Sigmoid colon (tissue), 7 donors: ENCODE data around the gene MIX23. TPM values are rescaled to one million over a fixed set of nuclear protein-coding genes. Genes with fewer than 3 reads are reported as not detected.

ENCODE experiments used
- DNase-seq: peaks from one replicate; pipeline ENCODE4 v3.0.0-alpha.2; 2019
- H3K27ac ChIP-seq, 4 donors: fragments of 200-600 bp; sonication (generic); one replicate each; pipeline ENCODE4 v1.5.1; 2016 to 2019; ENCODE audit warnings: mild to moderate bottlenecking in 1 of 4
- H3K27me3 ChIP-seq, 3 donors: fragments of 200-600 bp; sonication (generic); one replicate each; pipeline ENCODE4 v1.5.1; 2019; ENCODE audit warnings: mild to moderate bottlenecking in 1 of 3
- H3K36me3 ChIP-seq, 4 donors: fragments of 200-600 bp; sonication (generic); one replicate each; pipeline ENCODE4 v1.5.1; 2016 to 2019
- H3K4me1 ChIP-seq, 4 donors: fragments of 200-600 bp; sonication (generic); one replicate each; pipeline ENCODE4 v1.5.1; 2017 to 2019
- H3K4me3 ChIP-seq, 4 donors: fragments of 200-600 bp; sonication (generic); one replicate each; pipeline ENCODE4 v1.5.1; 2017 to 2019; ENCODE audit warnings: mild to moderate bottlenecking in 2 of 4, moderate library complexity in 1 of 4
- H3K9me3 ChIP-seq, 4 donors: fragments of 200-600 bp in 3 of 4; sonication (generic) in 3 of 4; one replicate each; pipeline versions ENCODE4 v1.5.1 to v1.6.1; 2013 to 2019
- CTCF ChIP-seq, 4 experiments: fragments of 450-650 bp in 3 of 4; fragments of 200-600 bp in 1 of 4; IDR thresholded peaks; one replicate each; pipeline ENCODE4 v1.5.1; 2016 to 2019; ENCODE audit warnings: antibody characterized with exemption in 4 of 4, mild to moderate bottlenecking in 3 of 4, moderate library complexity in 2 of 4
- EP300 ChIP-seq, 4 donors: sonication (generic); formaldehyde crosslinking; IDR thresholded peaks; one replicate each; pipeline ENCODE4 v1.6.1; 2017; ENCODE audit warnings: antibody characterized with exemption in 4 of 4
- POLR2A ChIP-seq, 2 donors: fragments of 450-650 bp; IDR thresholded peaks; one replicate each; pipeline ENCODE4 v1.6.1; 2016; ENCODE audit warnings: antibody characterized with exemption in 2 of 2, mild to moderate bottlenecking in 2 of 2, moderate library complexity in 2 of 2
- POLR2AphosphoS5 ChIP-seq, 4 donors: sonication (generic); formaldehyde crosslinking; IDR thresholded peaks; one replicate each; pipeline ENCODE4 v1.6.1; 2017; ENCODE audit warnings: antibody characterized with exemption in 4 of 4
- whole genome bisulfite sequencing, 2 donors: extraction: QIAGEN DNeasy Blood & Tissue Kit; methylation state at CpG; one replicate each; pipeline ENCODE4 v1.1.7; 2013; 5-methylcytosine and 5-hydroxymethylcytosine counted together
- intact Hi-C: fragments of 100-400 bp; cut with DNase I; formaldehyde crosslinking; loops from one replicate; pipeline ENCODE4 v1.15.1; 2023
- polyA plus RNA-seq, 3 donors: library from polyadenylated mRNA; stranded (reverse); fragments of 200-250 nt; gene quantifications; one replicate each; pipeline ENCODE4 v1.2.3, GENCODE V29; 2013
- total RNA-seq, 4 donors: library from RNA; depleted of rRNA; stranded (reverse); fragments of >200 nt; gene quantifications; one replicate each; pipeline ENCODE4 v1.1.0, GENCODE V29; 2016
- donor health status: healthy with polysubstance abuse.
- donor health status: Bipolar disorder and iron deficiency.
- donor health status: healthy.

Gene MIX23
- total and polyA plus RNA-seq, 7 donors = 8.2 to 49.2 (median 24.8) TPM

- Histone ChIP-seq H3K36me3 (peaks cover 0 to 37% (median 6%) of the 10 kb centered on the region in 4 donors), H3K9me3 (no peaks in the 10 kb centered on the region), H3K27ac (no peak overlapping the region), H3K4me3 (no peak overlapping the region), H3K4me1 (peaks cover 0 to 13% (median 11%) of the 10 kb centered on the region in 4 donors), H3K27me3 (no peaks in the 10 kb centered on the region)
- 92 to 97% methylated on average over 4 of the region's 4 CpGs for WGBS, 2 donors
- intact Hi-C loops = no loop called here
- TF ChIP-seq CTCF (IDR thresholded peaks at IDR 0.05) (no peak), POLR2AphosphoS5 (IDR thresholded peaks at IDR 0.05) (no peak)
- DNase-seq = no peak
Observed at GRCh38 chr3:122421101-122421500, 38.1 kb upstream of the MIX23 start.

- H3K27ac ChIP-seq = peak overlapping the region; percentile 84 to 90 (median 88)
Observed at GRCh38 chr3:122416966-122417365, 33.9 kb upstream of the MIX23 start.

GRCh38 chr3:122415762-122416654 is 33.0 kb upstream of the MIX23 start, which contains the start of gene WDR5B:
Gene WDR5B (minus strand): TSS chr3:122416062. CDS start chr3:122415528, 534 bp downstream.
- Histone ChIP-seq H3K27ac (peak within 1 kb of the TSS; percentile 84 to 90 (median 88)), H3K4me3 (peak within 1 kb of the TSS; percentile 54 to 89 (median 76)), H3K36me3 (peaks cover 0 to 18% (median under 1%) of the 10 kb centered on the region in 4 donors), H3K9me3 (no peaks in the 10 kb centered on the region), H3K4me1 (peaks cover 0 to 31% (median 27%) of the 10 kb centered on the region in 4 donors), H3K27me3 (no peaks in the 10 kb centered on the region)
- peak; percentile 99 for DNase-seq
- intact Hi-C loops = loop anchor here (1.0 to 10.0 kb wide), 4 partner anchors 32 to 146 kb away; partner anchors contain the start of genes DTX3L, FAM162A, KPNA1 and PARP9
- WGBS, 2 donors = 0% methylated on average over 48 of the region's 48 CpGs
- TF ChIP-seq POLR2A (IDR thresholded peaks at IDR 0.05) (peak; percentile 71 to 76), POLR2AphosphoS5 (IDR thresholded peaks at IDR 0.05) (peak; percentile 84 to 93 (median 90)), CTCF (IDR thresholded peaks at IDR 0.05) (peak in 1 of 4 experiments; percentile 25), EP300 (IDR thresholded peaks at IDR 0.05) (no peak)

More at GRCh38 chr3:122416966-122417365, 33.9 kb upstream of the MIX23 start:
- Histone ChIP-seq H3K36me3 (peaks cover 0 to 20% (median 0%) of the 10 kb centered on the region in 4 donors), H3K9me3 (no peaks in the 10 kb centered on the region), H3K27me3 (no peaks in the 10 kb centered on the region), H3K4me3 (peak overlapping the region; percentile 54 to 89 (median 76)), H3K4me1 (peaks cover 0 to 31% (median 27%) of the 10 kb centered on the region in 4 donors)
- 46 to 60% methylated on average over 14 of the region's 14 CpGs for WGBS, 2 donors
- TF ChIP-seq EP300 (IDR thresholded peaks at IDR 0.05) (no peak), POLR2AphosphoS5 (IDR thresholded peaks at IDR 0.05) (no peak), CTCF (IDR thresholded peaks at IDR 0.05) (no peak), POLR2A (IDR thresholded peaks at IDR 0.05) (no peak)
- intact Hi-C loops = loop anchor here (1.0 to 10.0 kb wide), 4 partner anchors 33 to 145 kb away; partner anchors contain the start of genes DTX3L, FAM162A, KPNA1 and PARP9
- no peak for DNase-seq

GRCh38 chr3:122415104-122415744 is 32.2 kb upstream of the MIX23 start:
- no peaks in the 10 kb centered on the region for H3K9me3 ChIP-seq
- H3K36me3 ChIP-seq = peaks cover 0 to 26% (median 4%) of the 10 kb centered on the region in 4 donors
- peak overlapping the region; percentile 84 to 90 (median 88) for H3K27ac ChIP-seq
- 17 to 23% methylated on average over 10 of the region's 10 CpGs for WGBS, 2 donors
- peak overlapping the region; percentile 54 to 89 (median 76) for H3K4me3 ChIP-seq
- intact Hi-C loops = loop anchor here (5.0 to 10.0 kb wide), 3 partner anchors 47 to 147 kb away; partner anchors contain the start of genes DTX3L, KPNA1 and PARP9
- H3K4me1 ChIP-seq = peaks cover 0 to 31% (median 27%) of the 10 kb centered on the region in 4 donors
- DNase-seq = peak; percentile 72
- H3K27me3 ChIP-seq = no peaks in the 10 kb centered on the region
- TF ChIP-seq POLR2A (IDR thresholded peaks at IDR 0.05) = no peak
- TF ChIP-seq CTCF (IDR thresholded peaks at IDR 0.05) = no peak
- no peak for TF ChIP-seq EP300 (IDR thresholded peaks at IDR 0.05)
- no peak for TF ChIP-seq POLR2AphosphoS5 (IDR thresholded peaks at IDR 0.05)
